ENCODE measurements around the gene TADA3.

GRCh38 chr3:9804996-9805395 lies 12.7 kb upstream of the TADA3 start:
- TF ChIP-seq POLR2AphosphoS5 (IDR thresholded peaks at IDR 0.05) (no peak), POLR2A (IDR thresholded peaks at IDR 0.05) (no peak), CTCF (IDR thresholded peaks at IDR 0.05 in 8 of 11, conservative IDR thresholded peaks at IDR 0.05 in 3 of 11) (no peak)
